ENCODE data around the gene SSR1.

The SSR1 gene

GRCh38 chr6:7246401-7247178 lies 66.4 kb downstream of the SSR1 start:
- Mint-ChIP-seq H3K9me3 (ENCODE audit: low read depth) (no peaks in the 10 kb centered on the region), H3K36me3 (no peaks in the 10 kb centered on the region), H3K27me3 (no peaks in the 10 kb centered on the region), H3K27ac (no peak overlapping the region), H3K4me1 (ENCODE audit: low read depth) (peaks cover 11% of the 10 kb centered on the region), H3K4me3 (no peak overlapping the region)

GRCh38 chr6:7245668-7246393 lies 67.2 kb downstream of the SSR1 start:
- peaks cover 11% of the 10 kb centered on the region for H3K4me1 Mint-ChIP-seq (ENCODE audit: low read depth)
- H3K4me3 Mint-ChIP-seq: no peak overlapping the region
- no peaks in the 10 kb centered on the region for H3K27me3 Mint-ChIP-seq
- no peaks in the 10 kb centered on the region for H3K9me3 Mint-ChIP-seq (ENCODE audit: low read depth)
- H3K27ac Mint-ChIP-seq: peak overlapping the region; percentile 28
- H3K36me3 Mint-ChIP-seq: no peaks in the 10 kb centered on the region

GRCh38 chr6:7243179-7243981 lies 69.6 kb downstream of the SSR1 start:
- Mint-ChIP-seq H3K4me1 (ENCODE audit: low read depth) (peaks cover 17% of the 10 kb centered on the region), H3K4me3 (no peak overlapping the region), H3K36me3 (no peaks in the 10 kb centered on the region), H3K27me3 (no peaks in the 10 kb centered on the region), H3K27ac (no peak overlapping the region), H3K9me3 (ENCODE audit: low read depth) (no peaks in the 10 kb centered on the region)

- H3K9me3 Mint-ChIP-seq (ENCODE audit: low read depth): no peaks in the 10 kb centered on the region
- H3K27me3 Mint-ChIP-seq: no peaks in the 10 kb centered on the region
- H3K4me3 Mint-ChIP-seq: no peak overlapping the region
- H3K4me1 Mint-ChIP-seq (ENCODE audit: low read depth): peaks cover 17% of the 10 kb centered on the region
- no peaks in the 10 kb centered on the region for H3K36me3 Mint-ChIP-seq
- no peak overlapping the region for H3K27ac Mint-ChIP-seq
These were observed 70.2 kb downstream of the SSR1 start for GRCh38 chr6:7242835-7243178.

GRCh38 chr6:7241709-7242645 lies 71.0 kb downstream of the SSR1 start:
- peak overlapping the region; percentile 59 for H3K27ac Mint-ChIP-seq
- no peak overlapping the region for H3K4me3 Mint-ChIP-seq
- H3K9me3 Mint-ChIP-seq (ENCODE audit: low read depth): no peaks in the 10 kb centered on the region
- no peaks in the 10 kb centered on the region for H3K27me3 Mint-ChIP-seq
- peaks cover 17% of the 10 kb centered on the region for H3K4me1 Mint-ChIP-seq (ENCODE audit: low read depth)
- no peaks in the 10 kb centered on the region for H3K36me3 Mint-ChIP-seq

GRCh38 chr6:7241160-7241559 lies 71.8 kb downstream of the SSR1 start:
- Mint-ChIP-seq H3K4me3 (no peak overlapping the region), H3K27me3 (no peaks in the 10 kb centered on the region), H3K36me3 (no peaks in the 10 kb centered on the region), H3K4me1 (ENCODE audit: low read depth) (peaks cover 17% of the 10 kb centered on the region), H3K27ac (no peak overlapping the region), H3K9me3 (ENCODE audit: low read depth) (no peaks in the 10 kb centered on the region)

- no peaks in the 10 kb centered on the region for H3K27me3 Mint-ChIP-seq
- H3K36me3 Mint-ChIP-seq: no peaks in the 10 kb centered on the region
- H3K9me3 Mint-ChIP-seq (ENCODE audit: low read depth): no peaks in the 10 kb centered on the region
- H3K27ac Mint-ChIP-seq: peak overlapping the region; percentile 1
- H3K4me1 Mint-ChIP-seq (ENCODE audit: low read depth): peaks cover 17% of the 10 kb centered on the region
- no peak overlapping the region for H3K4me3 Mint-ChIP-seq
These were observed 72.6 kb downstream of the SSR1 start for GRCh38 chr6:7240351-7240750.

- Mint-ChIP-seq H3K4me3 (no peak overlapping the region), H3K4me1 (ENCODE audit: low read depth) (peaks cover 19% of the 10 kb centered on the region), H3K9me3 (ENCODE audit: low read depth) (no peaks in the 10 kb centered on the region), H3K27me3 (no peaks in the 10 kb centered on the region), H3K36me3 (no peaks in the 10 kb centered on the region), H3K27ac (no peak overlapping the region)
These were observed 73.4 kb downstream of the SSR1 start for GRCh38 chr6:7239590-7239948.

- H3K27ac Mint-ChIP-seq: peak overlapping the region; percentile 64
- H3K36me3 Mint-ChIP-seq: no peaks in the 10 kb centered on the region
- H3K4me3 Mint-ChIP-seq: no peak overlapping the region
- no peaks in the 10 kb centered on the region for H3K9me3 Mint-ChIP-seq (ENCODE audit: low read depth)
- H3K4me1 Mint-ChIP-seq (ENCODE audit: low read depth): peaks cover 19% of the 10 kb centered on the region
- H3K27me3 Mint-ChIP-seq: no peaks in the 10 kb centered on the region
These were observed 74.0 kb downstream of the SSR1 start for GRCh38 chr6:7238900-7239589.

- Mint-ChIP-seq H3K27ac (peak overlapping the region; percentile 46), H3K9me3 (ENCODE audit: low read depth) (no peaks in the 10 kb centered on the region), H3K36me3 (no peaks in the 10 kb centered on the region), H3K4me3 (no peak overlapping the region), H3K4me1 (ENCODE audit: low read depth) (peaks cover 17% of the 10 kb centered on the region), H3K27me3 (no peaks in the 10 kb centered on the region)
These were observed 74.5 kb downstream of the SSR1 start for GRCh38 chr6:7238526-7238899.

GRCh38 chr6:7237653-7238188 lies 75.3 kb downstream of the SSR1 start:
- no peak overlapping the region for H3K27ac Mint-ChIP-seq

GRCh38 chr6:7236306-7237209 lies 76.4 kb downstream of the SSR1 start:
- H3K4me3 Mint-ChIP-seq: no peak overlapping the region
- peaks cover 15% of the 10 kb centered on the region for H3K4me1 Mint-ChIP-seq (ENCODE audit: low read depth)
- no peaks in the 10 kb centered on the region for H3K9me3 Mint-ChIP-seq (ENCODE audit: low read depth)
- no peaks in the 10 kb centered on the region for H3K27me3 Mint-ChIP-seq
- no peak overlapping the region for H3K27ac Mint-ChIP-seq
- no peaks in the 10 kb centered on the region for H3K36me3 Mint-ChIP-seq

More at GRCh38 chr6:7237653-7238188, 75.3 kb downstream of the SSR1 start:
- Mint-ChIP-seq H3K4me3 (no peak overlapping the region), H3K36me3 (no peaks in the 10 kb centered on the region), H3K9me3 (ENCODE audit: low read depth) (no peaks in the 10 kb centered on the region), H3K27me3 (no peaks in the 10 kb centered on the region), H3K4me1 (ENCODE audit: low read depth) (peaks cover 10% of the 10 kb centered on the region)

GRCh38 chr6:7235712-7236305 lies 77.2 kb downstream of the SSR1 start:
- H3K4me3 Mint-ChIP-seq: no peak overlapping the region

More at GRCh38 chr6:7235712-7236305, 77.2 kb downstream of the SSR1 start:
- Mint-ChIP-seq H3K36me3 (no peaks in the 10 kb centered on the region), H3K27me3 (no peaks in the 10 kb centered on the region), H3K27ac (peak overlapping the region; percentile 16), H3K4me1 (ENCODE audit: low read depth) (peaks cover 16% of the 10 kb centered on the region), H3K9me3 (ENCODE audit: low read depth) (no peaks in the 10 kb centered on the region)
